GM12892 (cell line): ENCODE measurements around the gene WDFY4.

Source experiments
- POLR2A ChIP-seq: IDR thresholded peaks from 2 replicates; pipeline ENCODE4 v1.6.1; 2011; ENCODE audit warnings: low read depth, low read length, control low read depth
- POLR2AphosphoS5 ChIP-seq: IDR thresholded peaks from 2 replicates; pipeline ENCODE4 v1.6.1; 2011; ENCODE audit warnings: low read depth, low read length, control low read depth
- TAF1 ChIP-seq: IDR thresholded peaks from 2 replicates; pipeline ENCODE4 v1.6.1; 2011; ENCODE audit warnings: low read depth, mild to moderate bottlenecking, control low read depth, low read length, borderline replicate concordance

GRCh38 chr10:48844616-48845015 lies 159.9 kb downstream of the WDFY4 start:
- TF ChIP-seq POLR2A (no peak), POLR2AphosphoS5 (no peak), TAF1 (no peak)
